A549 (cell line): ENCODE data around the gene MUC5B. TPM values are rescaled to one million over a fixed set of nuclear protein-coding genes. Genes with fewer than 3 reads are reported as not detected.

Source experiments
- ATAC-seq, 2 experiments: fragments of 200-7000 bp in 1 of 2; fragments of >200 bp in 1 of 2; cut with Nextera tagmentation in 1 of 2; cut with Tn5 transposase in 1 of 2; 3 replicates each; pipeline versions ENCODE4 v1.8.0 to v1.9.1; 2018 to 2020; ENCODE audit warnings: mild to moderate bottlenecking in 1 of 2, moderate library complexity in 1 of 2
- CTCF ChIA-PET: fragments of 300-600 bp; sonication (Branson Sonifier 250); formaldehyde crosslinking; extraction: SDS; loops from one replicate; lab custom pipeline; 2021; ENCODE audit warnings: antibody characterized with exemption, inconsistent platforms; lab: Yijun Ruan, JAX
- POLR2A ChIA-PET: fragments of 350-600 bp; formaldehyde crosslinking; extraction: SDS; loops from one replicate; lab custom pipeline; 2021; ENCODE audit warnings: antibody characterized with exemption, inconsistent platforms; lab: Yijun Ruan, JAX
- DNase-seq, 2 experiments: peaks; one replicate each; pipeline versions ENCODE4 v3.0.0 to v3.0.0-alpha.2; 2011 to 2016; ENCODE audit warnings: low read depth in 1 of 2, low spot score in 1 of 2
- FAIRE-seq: peaks from 2 replicates; lab custom pipeline; 2011; peaks lifted over from hg19 to GRCh38; lab: Jason Lieb, UNC
- H3K27ac ChIP-seq, 2 experiments: fragments of >200 bp; sonication (Bioruptor Twin); formaldehyde crosslinking; 3 replicates each; pipeline ENCODE4 v1.5.1; 2016 to 2017
- H3K4me1 ChIP-seq: fragments of >200 bp; sonication (Bioruptor Twin); formaldehyde crosslinking; 3 replicates; pipeline ENCODE4 v1.6.1; 2016
- H3K4me2 ChIP-seq: fragments of >200 bp; sonication (Bioruptor Twin); formaldehyde crosslinking; 3 replicates; pipeline ENCODE4 v1.6.1; 2016
- H3K4me3 ChIP-seq: fragments of >200 bp; sonication (Bioruptor Twin); formaldehyde crosslinking; 3 replicates; pipeline ENCODE4 v1.5.1; 2016
- H3K9me3 ChIP-seq: fragments of >200 bp; sonication (Bioruptor Twin); formaldehyde crosslinking; 3 replicates; pipeline ENCODE4 v1.6.1; 2016
- BHLHE40 ChIP-seq: IDR thresholded peaks from 2 replicates; pipeline ENCODE4 v1.6.1; 2012; ENCODE audit warnings: low read depth, low read length, inconsistent platforms
- CBX2 ChIP-seq: fragments of 200-600 bp; sonication (generic); IDR thresholded peaks from 2 replicates; pipeline ENCODE4 v1.6.1; 2016; ENCODE audit warnings: low read depth, mild to moderate bottlenecking, borderline replicate concordance
- CBX8 ChIP-seq: fragments of 200-600 bp; sonication (generic); IDR thresholded peaks from 2 replicates; pipeline ENCODE4 v1.6.1; 2016
- CEBPB ChIP-seq, 2 experiments: fragments of >200 bp in 1 of 2; sonication (Bioruptor Twin) in 1 of 2; formaldehyde crosslinking in 1 of 2; IDR thresholded peaks; 2 replicates each; pipeline ENCODE4 v1.6.1; 2012 to 2016
- CHD2 ChIP-seq: fragments of 150-350 bp; IDR thresholded peaks from 2 replicates; pipeline ENCODE4 v1.6.1; 2014; ENCODE audit warnings: low read length; ENCODE audit not compliant: partially characterized antibody
- CHD4 ChIP-seq: fragments of 200-600 bp; sonication (generic); IDR thresholded peaks from 2 replicates; pipeline ENCODE4 v1.6.1; 2016; ENCODE audit warnings: antibody characterized with exemption, mild to moderate bottlenecking, borderline replicate concordance
- EHF ChIP-seq: fragments of 250-450 bp; sonication (Bioruptor Pico); IDR thresholded peaks from 2 replicates; pipeline ENCODE4 v1.5.0; 2020; ENCODE audit warnings: mild to moderate bottlenecking
- EP300 ChIP-seq, 2 experiments: fragments of >200 bp; sonication (Bioruptor Twin); formaldehyde crosslinking; IDR thresholded peaks; 2 replicates in 1 of 2; 3 replicates in 1 of 2; pipeline ENCODE4 v1.6.1; 2016 to 2017
- FOSB ChIP-seq: fragments of 250-450 bp; sonication (Bioruptor Pico); IDR thresholded peaks from 2 replicates; pipeline ENCODE4 v1.5.0; 2020; ENCODE audit warnings: mild to moderate bottlenecking, moderate library complexity
- FOXS1 ChIP-seq: fragments of 250-450 bp; sonication (Bioruptor Pico); IDR thresholded peaks from 2 replicates; pipeline ENCODE4 v1.5.0; 2020; ENCODE audit warnings: mild to moderate bottlenecking, moderate library complexity
- HOXA7 ChIP-seq: fragments of 250-450 bp; sonication (Bioruptor Pico); IDR thresholded peaks from 2 replicates; pipeline ENCODE4 v1.5.0; 2020; ENCODE audit warnings: mild to moderate bottlenecking, moderate library complexity
- KDM1A ChIP-seq: fragments of 200-600 bp; sonication (generic); IDR thresholded peaks from 2 replicates; pipeline ENCODE4 v1.6.1; 2016; ENCODE audit warnings: low read depth, mild to moderate bottlenecking
- MAFK ChIP-seq: fragments of 450-650 bp; IDR thresholded peaks from 2 replicates; pipeline ENCODE4 v1.6.1; 2014; ENCODE audit not compliant: partially characterized antibody
- MYC ChIP-seq: IDR thresholded peaks from 2 replicates; pipeline ENCODE4 v1.6.1; 2012; ENCODE audit warnings: mild to moderate bottlenecking, inconsistent platforms, low read length, improper control_type of control experiment, borderline replicate concordance
- NFE2L2 ChIP-seq: fragments of 150-350 bp; conservative IDR thresholded peaks from 2 replicates; pipeline ENCODE4 v1.6.1; 2014; ENCODE audit warnings: low read length
- NPAS2 ChIP-seq: fragments of 250-450 bp; sonication (Bioruptor Pico); IDR thresholded peaks from 2 replicates; pipeline ENCODE4 v1.8.0; 2022; ENCODE audit warnings: mild to moderate bottlenecking, moderate library complexity, borderline replicate concordance
- NR3C1 ChIP-seq: fragments of >200 bp; sonication (Bioruptor Twin); formaldehyde crosslinking; IDR thresholded peaks from 3 replicates; pipeline ENCODE4 v1.6.1; 2017
- POLR2A ChIP-seq: IDR thresholded peaks from 2 replicates; pipeline ENCODE4 v1.6.1; 2012; ENCODE audit warnings: mild to moderate bottlenecking, low read length
- RAD21 ChIP-seq, 2 experiments: fragments of >200 bp in 1 of 2; sonication (Bioruptor Twin) in 1 of 2; formaldehyde crosslinking in 1 of 2; IDR thresholded peaks in 1 of 2; conservative IDR thresholded peaks in 1 of 2; 2 replicates in 1 of 2; 3 replicates in 1 of 2; pipeline ENCODE4 v1.6.1; 2012 to 2018; ENCODE audit warnings: inconsistent platforms in 1 of 2
- RARB ChIP-seq: fragments of 250-450 bp; sonication (Bioruptor Pico); IDR thresholded peaks from 2 replicates; pipeline ENCODE4 v1.8.0; 2021; ENCODE audit warnings: mild to moderate bottlenecking, moderate library complexity
- RCOR1 ChIP-seq: fragments of 150-350 bp; IDR thresholded peaks from 2 replicates; pipeline ENCODE4 v1.6.1; 2014; ENCODE audit warnings: antibody characterized with exemption, low read length, low read depth
- RNF2 ChIP-seq: fragments of 200-600 bp; sonication (generic); IDR thresholded peaks from 2 replicates; pipeline ENCODE4 v1.6.1; 2016; ENCODE audit warnings: low read depth, mild to moderate bottlenecking, antibody characterized with exemption, moderate library complexity, borderline replicate concordance
- TFCP2L1 ChIP-seq: fragments of 250-450 bp; sonication (Bioruptor Pico); IDR thresholded peaks from 2 replicates; pipeline ENCODE4 v1.5.0; 2021; ENCODE audit warnings: mild to moderate bottlenecking
- ZC3H11A ChIP-seq: fragments of 450-650 bp; IDR thresholded peaks from 2 replicates; pipeline ENCODE4 v1.6.1; 2014; ENCODE audit warnings: antibody characterized with exemption, mild to moderate bottlenecking
- WGBS: methylation state at CpG from one replicate; pipeline ENCODE4 v1.1.6; 2017; ENCODE audit errors: missing lambda C conversion rate; 5-methylcytosine and 5-hydroxymethylcytosine counted together
- polyA plus RNA-seq, 4 experiments: library from polyadenylated mRNA; depleted of rRNA in 3 of 4; stranded (reverse); fragments of >200 nt; fragmentation: RNase III in 1 of 4; extraction: RNeasy Plus Mini Kit Qiagen cat#74134 plus additional on column Dnase treatment in 1 of 4; gene quantifications; 2 replicates in 3 of 4; 3 replicates in 1 of 4; pipeline ENCODE4 v1.2.3, GENCODE V29; 2011 to 2017
- TF ChIP-seq, protein P1 (sequence below): fragments of >200 bp; sonication (Bioruptor Twin); formaldehyde crosslinking; IDR thresholded peaks from 3 replicates; pipeline ENCODE4 v1.5.1; 2016
- TF ChIP-seq, protein P2 (sequence below): fragments of 250-450 bp; sonication (Bioruptor Pico); IDR thresholded peaks from 2 replicates; pipeline ENCODE4 v1.5.0; 2021; ENCODE audit warnings: mild to moderate bottlenecking, moderate library complexity, borderline replicate concordance
- TF ChIP-seq, protein P3 (sequence below): IDR thresholded peaks from 2 replicates; pipeline ENCODE4 v1.6.1; 2012
- TF ChIP-seq, protein P4 (sequence below): fragments of 250-450 bp; sonication (Bioruptor Pico); IDR thresholded peaks from 2 replicates; pipeline ENCODE4 v1.5.0; 2020; ENCODE audit warnings: low read depth, mild to moderate bottlenecking, moderate library complexity
- TF ChIP-seq, protein P5 (sequence below): fragments of 150-350 bp; IDR thresholded peaks from 2 replicates; pipeline ENCODE4 v1.6.1; 2014; ENCODE audit warnings: low read depth, mild to moderate bottlenecking, low read length

The MUC5B gene
- polyA plus RNA-seq, 2 of the 4 experiments (the other 2 are of a cell fraction): 0.85 to 1.4 TPM

DNA sequence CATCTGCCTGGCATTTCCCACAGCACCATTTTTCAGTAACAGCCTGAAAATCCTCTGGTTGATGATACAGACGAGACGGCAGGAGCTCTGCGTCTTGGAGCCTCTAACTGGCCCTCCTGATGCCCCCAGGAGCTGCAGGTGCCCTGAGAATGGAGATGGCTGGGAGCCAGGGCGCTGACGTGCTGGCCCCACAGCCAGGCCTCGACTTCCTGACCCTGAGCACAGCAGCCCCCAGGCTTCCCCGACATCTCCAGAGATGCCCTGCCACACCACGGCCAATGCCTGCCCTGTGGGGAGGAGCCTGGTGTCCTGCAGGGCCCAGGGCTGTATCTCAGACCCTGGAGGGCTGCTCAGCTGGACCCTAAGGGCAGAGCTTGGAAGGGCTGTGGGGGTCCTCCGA is 65.1 kb downstream of the MUC5B start:
- no peak overlapping the region for H3K4me2 ChIP-seq
- H3K27ac ChIP-seq: no peak overlapping the region
- no peak for ATAC-seq
- ChIA-PET POLR2A (no interaction called here), CTCF (interaction anchor here (0.5 kb wide), 1 partner anchor 14 kb away, joined by 3 read pairs; no protein-coding TSS in a partner anchor)
- TF ChIP-seq CBX8 (no peak), HOXA7 (CRISPR knock-in tag) (no peak), EP300 (IDR thresholded peaks at IDR 0.05) (no peak), MYC (no peak), CHD4 (no peak), NFE2L2 (no peak), RCOR1 (no peak), BHLHE40 (no peak), NR3C1 (no peak), CBX2 (no peak), KDM1A (no peak), ZC3H11A (no peak), FOXS1 (CRISPR knock-in tag) (no peak), RAD21 (conservative IDR thresholded peaks at IDR 0.05 in 1 of 2, IDR thresholded peaks at IDR 0.05 in 1 of 2) (no peak), FOSB (CRISPR knock-in tag) (no peak), CEBPB (IDR thresholded peaks at IDR 0.05) (no peak)
- TF ChIP-seq, protein P1, sequence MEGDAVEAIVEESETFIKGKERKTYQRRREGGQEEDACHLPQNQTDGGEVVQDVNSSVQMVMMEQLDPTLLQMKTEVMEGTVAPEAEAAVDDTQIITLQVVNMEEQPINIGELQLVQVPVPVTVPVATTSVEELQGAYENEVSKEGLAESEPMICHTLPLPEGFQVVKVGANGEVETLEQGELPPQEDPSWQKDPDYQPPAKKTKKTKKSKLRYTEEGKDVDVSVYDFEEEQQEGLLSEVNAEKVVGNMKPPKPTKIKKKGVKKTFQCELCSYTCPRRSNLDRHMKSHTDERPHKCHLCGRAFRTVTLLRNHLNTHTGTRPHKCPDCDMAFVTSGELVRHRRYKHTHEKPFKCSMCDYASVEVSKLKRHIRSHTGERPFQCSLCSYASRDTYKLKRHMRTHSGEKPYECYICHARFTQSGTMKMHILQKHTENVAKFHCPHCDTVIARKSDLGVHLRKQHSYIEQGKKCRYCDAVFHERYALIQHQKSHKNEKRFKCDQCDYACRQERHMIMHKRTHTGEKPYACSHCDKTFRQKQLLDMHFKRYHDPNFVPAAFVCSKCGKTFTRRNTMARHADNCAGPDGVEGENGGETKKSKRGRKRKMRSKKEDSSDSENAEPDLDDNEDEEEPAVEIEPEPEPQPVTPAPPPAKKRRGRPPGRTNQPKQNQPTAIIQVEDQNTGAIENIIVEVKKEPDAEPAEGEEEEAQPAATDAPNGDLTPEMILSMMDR: no peak
- TF ChIP-seq, protein P2, sequence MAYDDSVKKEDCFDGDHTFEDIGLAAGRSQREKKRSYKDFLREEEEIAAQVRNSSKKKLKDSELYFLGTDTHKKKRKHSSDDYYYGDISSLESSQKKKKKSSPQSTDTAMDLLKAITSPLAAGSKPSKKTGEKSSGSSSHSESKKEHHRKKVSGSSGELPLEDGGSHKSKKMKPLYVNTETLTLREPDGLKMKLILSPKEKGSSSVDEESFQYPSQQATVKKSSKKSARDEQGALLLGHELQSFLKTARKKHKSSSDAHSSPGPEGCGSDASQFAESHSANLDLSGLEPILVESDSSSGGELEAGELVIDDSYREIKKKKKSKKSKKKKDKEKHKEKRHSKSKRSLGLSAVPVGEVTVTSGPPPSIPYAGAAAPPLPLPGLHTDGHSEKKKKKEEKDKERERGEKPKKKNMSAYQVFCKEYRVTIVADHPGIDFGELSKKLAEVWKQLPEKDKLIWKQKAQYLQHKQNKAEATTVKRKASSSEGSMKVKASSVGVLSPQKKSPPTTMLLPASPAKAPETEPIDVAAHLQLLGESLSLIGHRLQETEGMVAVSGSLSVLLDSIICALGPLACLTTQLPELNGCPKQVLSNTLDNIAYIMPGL (CRISPR knock-in tag): no peak
- TF ChIP-seq, protein P3, sequence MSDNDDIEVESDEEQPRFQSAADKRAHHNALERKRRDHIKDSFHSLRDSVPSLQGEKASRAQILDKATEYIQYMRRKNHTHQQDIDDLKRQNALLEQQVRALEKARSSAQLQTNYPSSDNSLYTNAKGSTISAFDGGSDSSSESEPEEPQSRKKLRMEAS: no peak
- DNase-seq: no peak
- no peaks in the 10 kb centered on the region for H3K9me3 ChIP-seq
- WGBS: 100% methylated on average over 1 of the region's 9 CpGs
- H3K4me3 ChIP-seq: no peak overlapping the region
- FAIRE-seq: no peak
- H3K4me1 ChIP-seq: no peaks in the 10 kb centered on the region

DNA sequence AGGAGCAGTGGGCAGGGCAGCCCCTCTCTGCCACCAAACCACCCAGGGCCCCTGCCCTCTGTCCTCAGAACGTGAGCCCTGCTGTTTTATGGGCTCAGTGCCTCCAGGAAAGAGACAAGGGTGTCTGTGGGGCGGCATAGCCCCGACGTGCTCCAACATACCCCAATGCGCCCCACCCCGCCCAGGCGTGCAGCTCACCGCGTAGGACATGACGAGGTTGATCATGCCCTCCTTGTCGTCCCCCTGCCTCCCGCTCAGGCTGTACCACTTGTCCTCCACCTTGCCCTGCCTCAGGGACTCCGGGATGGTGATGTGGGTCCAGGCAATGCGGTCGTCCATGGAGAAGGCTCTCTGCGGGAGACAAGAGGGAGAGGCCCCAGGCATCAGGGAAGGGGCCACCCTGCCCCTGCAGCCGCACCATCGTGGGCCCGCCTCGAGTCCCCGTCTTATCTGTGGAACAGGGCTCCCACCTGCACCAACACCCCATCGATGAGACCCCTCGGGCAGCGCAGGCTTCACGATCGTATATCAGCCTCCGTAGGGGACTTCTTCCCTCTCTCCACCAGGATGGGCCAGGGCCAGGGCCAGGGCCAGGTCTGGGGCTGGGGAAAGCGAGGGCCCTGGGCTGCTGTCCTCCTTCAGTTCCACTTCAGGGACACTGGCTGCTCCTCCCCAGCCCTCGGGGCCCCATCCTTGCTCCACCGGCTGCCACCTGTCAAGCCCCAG is 65.7 kb downstream of the MUC5B start:
- no peak overlapping the region for H3K27ac ChIP-seq
- TF ChIP-seq, protein P3: no peak
- TF ChIP-seq NR3C1 (no peak), CHD2 (no peak), POLR2A (no peak), ZC3H11A (no peak), KDM1A (no peak), EHF (no peak), CBX8 (no peak), RNF2 (no peak), NPAS2 (CRISPR knock-in tag) (no peak), TFCP2L1 (CRISPR knock-in tag) (no peak), MAFK (no peak), RARB (CRISPR knock-in tag) (no peak)
- TF ChIP-seq, protein P4, sequence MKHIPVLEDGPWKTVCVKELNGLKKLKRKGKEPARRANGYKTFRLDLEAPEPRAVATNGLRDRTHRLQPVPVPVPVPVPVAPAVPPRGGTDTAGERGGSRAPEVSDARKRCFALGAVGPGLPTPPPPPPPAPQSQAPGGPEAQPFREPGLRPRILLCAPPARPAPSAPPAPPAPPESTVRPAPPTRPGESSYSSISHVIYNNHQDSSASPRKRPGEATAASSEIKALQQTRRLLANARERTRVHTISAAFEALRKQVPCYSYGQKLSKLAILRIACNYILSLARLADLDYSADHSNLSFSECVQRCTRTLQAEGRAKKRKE: no peak
- TF ChIP-seq, protein P5, sequence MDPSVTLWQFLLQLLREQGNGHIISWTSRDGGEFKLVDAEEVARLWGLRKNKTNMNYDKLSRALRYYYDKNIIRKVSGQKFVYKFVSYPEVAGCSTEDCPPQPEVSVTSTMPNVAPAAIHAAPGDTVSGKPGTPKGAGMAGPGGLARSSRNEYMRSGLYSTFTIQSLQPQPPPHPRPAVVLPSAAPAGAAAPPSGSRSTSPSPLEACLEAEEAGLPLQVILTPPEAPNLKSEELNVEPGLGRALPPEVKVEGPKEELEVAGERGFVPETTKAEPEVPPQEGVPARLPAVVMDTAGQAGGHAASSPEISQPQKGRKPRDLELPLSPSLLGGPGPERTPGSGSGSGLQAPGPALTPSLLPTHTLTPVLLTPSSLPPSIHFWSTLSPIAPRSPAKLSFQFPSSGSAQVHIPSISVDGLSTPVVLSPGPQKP: no peak
- WGBS: 88% methylated on average over 21 of the region's 30 CpGs
- H3K4me2 ChIP-seq: no peak overlapping the region
- FAIRE-seq: no peak
- no peaks in the 10 kb centered on the region for H3K4me1 ChIP-seq
- no peak overlapping the region for H3K4me3 ChIP-seq
- POLR2A ChIA-PET: no interaction called here
- no peak for DNase-seq
- ATAC-seq: no peak
- no peaks in the 10 kb centered on the region for H3K9me3 ChIP-seq
- CTCF ChIA-PET: interaction anchor here (0.5 kb wide), 1 partner anchor 14 kb away, joined by 3 read pairs; no protein-coding TSS in a partner anchor
